Measurements from ENCODE around the gene ABCC12.

The ABCC12 gene

GRCh38 chr16:48139517-48139916 lies 16.3 kb downstream of the ABCC12 start:
- TF ChIP-seq, protein P1, sequence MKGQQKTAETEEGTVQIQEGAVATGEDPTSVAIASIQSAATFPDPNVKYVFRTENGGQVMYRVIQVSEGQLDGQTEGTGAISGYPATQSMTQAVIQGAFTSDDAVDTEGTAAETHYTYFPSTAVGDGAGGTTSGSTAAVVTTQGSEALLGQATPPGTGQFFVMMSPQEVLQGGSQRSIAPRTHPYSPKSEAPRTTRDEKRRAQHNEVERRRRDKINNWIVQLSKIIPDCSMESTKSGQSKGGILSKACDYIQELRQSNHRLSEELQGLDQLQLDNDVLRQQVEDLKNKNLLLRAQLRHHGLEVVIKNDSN (IDR thresholded peaks at IDR 0.05), result peak; percentile 54
- no peak for TF ChIP-seq YY1 (IDR thresholded peaks at IDR 0.05; ENCODE audit: low read depth)

GRCh38 chr16:48138543-48138942 lies 17.2 kb downstream of the ABCC12 start:
- TF ChIP-seq TAF1 (IDR thresholded peaks at IDR 0.05; ENCODE audit: low read depth) (no peak), REST (IDR thresholded peaks at IDR 0.05; ENCODE audit: low read depth) (no peak), RAD21 (IDR thresholded peaks at IDR 0.05; ENCODE audit: low read depth) (no peak), ZBTB7A (IDR thresholded peaks at IDR 0.05; ENCODE audit: low read depth) (no peak), YY1 (IDR thresholded peaks at IDR 0.05; ENCODE audit: low read depth) (no peak), MAX (IDR thresholded peaks at IDR 0.05) (no peak), EGR1 (IDR thresholded peaks at IDR 0.05) (no peak), FOXM1 (IDR thresholded peaks at IDR 0.05; ENCODE audit: borderline replicate concordance, low read depth) (no peak), NFIC (IDR thresholded peaks at IDR 0.05) (no peak), TCF12 (IDR thresholded peaks at IDR 0.05; ENCODE audit: low read depth) (no peak), EP300 (IDR thresholded peaks at IDR 0.05; ENCODE audit: borderline replicate concordance) (no peak), TEAD4 (IDR thresholded peaks at IDR 0.05) (no peak), CREB1 (IDR thresholded peaks at IDR 0.05; ENCODE audit: low read depth) (no peak), CEBPB (IDR thresholded peaks at IDR 0.05) (no peak)
- TF ChIP-seq, protein P1 (IDR thresholded peaks at IDR 0.05), result no peak

- TF ChIP-seq TAF1 (IDR thresholded peaks at IDR 0.05; ENCODE audit: low read depth), result no peak
- no peak for TF ChIP-seq TEAD4 (IDR thresholded peaks at IDR 0.05)
- no peak for TF ChIP-seq ZBTB7A (IDR thresholded peaks at IDR 0.05; ENCODE audit: low read depth)
- no peak for TF ChIP-seq RAD21 (IDR thresholded peaks at IDR 0.05; ENCODE audit: low read depth)
- no peak for TF ChIP-seq MAX (IDR thresholded peaks at IDR 0.05)
- TF ChIP-seq FOXM1 (IDR thresholded peaks at IDR 0.05; ENCODE audit: borderline replicate concordance, low read depth), result no peak
- TF ChIP-seq EP300 (IDR thresholded peaks at IDR 0.05; ENCODE audit: borderline replicate concordance), result no peak
- TF ChIP-seq NFIC (IDR thresholded peaks at IDR 0.05), result no peak
- no peak for TF ChIP-seq TCF12 (IDR thresholded peaks at IDR 0.05; ENCODE audit: low read depth)
- TF ChIP-seq REST (IDR thresholded peaks at IDR 0.05; ENCODE audit: low read depth), result no peak
- no peak for TF ChIP-seq CREB1 (IDR thresholded peaks at IDR 0.05; ENCODE audit: low read depth)
- no peak for TF ChIP-seq CEBPB (IDR thresholded peaks at IDR 0.05)
- no peak for TF ChIP-seq YY1 (IDR thresholded peaks at IDR 0.05; ENCODE audit: low read depth)
- TF ChIP-seq, protein P1 (IDR thresholded peaks at IDR 0.05), result no peak
- TF ChIP-seq EGR1 (IDR thresholded peaks at IDR 0.05), result no peak
These were observed 18.0 kb downstream of the ABCC12 start for GRCh38 chr16:48137822-48138221.

DNA sequence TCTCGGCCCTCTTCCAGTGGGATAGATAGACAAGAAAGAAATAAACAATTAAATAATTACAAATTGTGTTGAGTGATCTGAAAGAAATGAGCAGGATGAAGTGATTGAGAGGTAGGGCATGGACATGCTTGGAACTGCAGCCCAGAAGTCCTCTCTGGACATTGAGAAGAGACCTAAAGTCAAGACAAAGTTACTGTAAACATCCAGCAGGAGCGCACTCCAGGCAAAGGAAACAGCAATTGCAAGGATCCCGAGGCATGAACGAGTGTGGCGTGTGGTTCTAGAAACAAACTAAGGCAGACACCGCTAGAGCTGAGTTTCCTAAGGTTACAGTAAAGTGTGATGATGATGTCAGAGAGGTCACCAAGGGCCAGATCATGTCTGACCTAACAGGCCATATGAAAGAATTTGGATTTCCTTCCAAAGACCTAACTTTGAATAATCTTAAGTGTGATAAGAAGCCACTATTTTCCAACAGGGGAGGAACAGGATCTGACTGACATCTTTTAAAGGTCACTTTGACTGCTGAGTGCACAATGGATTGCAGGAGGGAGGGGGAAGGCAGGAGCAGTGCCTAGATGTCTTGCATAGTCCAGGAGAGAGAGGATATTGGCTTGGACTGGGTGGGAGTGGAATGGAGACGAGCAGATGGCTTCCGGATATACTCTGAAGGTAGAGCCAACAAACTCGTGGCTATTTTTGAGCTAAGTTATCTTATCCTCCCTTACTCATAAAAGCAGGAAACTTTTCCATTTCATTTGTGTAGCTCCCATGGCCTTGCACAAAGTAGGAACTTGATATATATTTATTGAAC lies 19.0 kb downstream of the ABCC12 start:
- TF ChIP-seq, protein P1 (IDR thresholded peaks at IDR 0.05), result no peak
- no peak for TF ChIP-seq REST (IDR thresholded peaks at IDR 0.05; ENCODE audit: low read depth)
- TF ChIP-seq YY1 (IDR thresholded peaks at IDR 0.05; ENCODE audit: low read depth), result no peak
- no peak for TF ChIP-seq FOXM1 (IDR thresholded peaks at IDR 0.05; ENCODE audit: borderline replicate concordance, low read depth)
- no peak for TF ChIP-seq TCF12 (IDR thresholded peaks at IDR 0.05; ENCODE audit: low read depth)
- TF ChIP-seq RAD21 (IDR thresholded peaks at IDR 0.05; ENCODE audit: low read depth), result no peak
- no peak for TF ChIP-seq TAF1 (IDR thresholded peaks at IDR 0.05; ENCODE audit: low read depth)
- no peak for TF ChIP-seq EGR1 (IDR thresholded peaks at IDR 0.05)
- TF ChIP-seq TEAD4 (IDR thresholded peaks at IDR 0.05), result no peak

Data from Ishikawa (cell line).